ENCODE results near the gene PDE7B. TPM values are rescaled to one million over a fixed set of nuclear protein-coding genes. Genes with fewer than 3 reads are reported as not detected.

Gene PDE7B
- polyA plus RNA-seq, 10 donors = 5.8 to 11.3 (median 7.7) TPM

GRCh38 chr6:135983718-135984343, 132.3 kb downstream of the PDE7B start:
- DNase-seq = peak in 1 of 3 donors; percentile 12

GRCh38 chr6:135985471-135985870, 134.0 kb downstream of the PDE7B start:
- peak in 1 of 3 donors; percentile 54 for DNase-seq

- no peak for DNase-seq
These were observed 135.7 kb downstream of the PDE7B start for GRCh38 chr6:135987226-135987625.

- no peak for DNase-seq
These were observed 138.9 kb downstream of the PDE7B start for GRCh38 chr6:135990439-135990838.

GRCh38 chr6:135990855-135991464, 139.5 kb downstream of the PDE7B start:
- no peak for DNase-seq

GRCh38 chr6:135992739-135993138, 141.2 kb downstream of the PDE7B start:
- DNase-seq = no peak

GRCh38 chr6:135993361-135993760, 141.9 kb downstream of the PDE7B start:
- no peak for DNase-seq

GRCh38 chr6:135994857-135995544, 143.5 kb downstream of the PDE7B start:
- peak in 1 of 3 donors; percentile 58 for DNase-seq

- no peak for DNase-seq
These were observed 144.0 kb downstream of the PDE7B start for GRCh38 chr6:135995545-135995898.

GRCh38 chr6:135996668-135997067, 145.2 kb downstream of the PDE7B start:
- no peak for DNase-seq

- no peak for DNase-seq
These were observed 147.9 kb downstream of the PDE7B start for GRCh38 chr6:135999393-135999792.

GRCh38 chr6:136007345-136007744, 155.8 kb downstream of the PDE7B start:
- no peak for DNase-seq

GRCh38 chr6:136011475-136011874, 160.0 kb downstream of the PDE7B start:
- no peak for DNase-seq

- peak in 2 of 3 donors; percentile 26 to 86 for DNase-seq
These were observed 160.8 kb downstream of the PDE7B start for GRCh38 chr6:136012198-136012887.

GRCh38 chr6:136012943-136013342, 161.4 kb downstream of the PDE7B start:
- DNase-seq = peak in 1 of 3 donors; percentile 39

- peak in 2 of 3 donors; percentile 78 to 99 for DNase-seq
These were observed 163.2 kb downstream of the PDE7B start for GRCh38 chr6:136014454-136015437.

GRCh38 chr6:136015531-136015930, 164.0 kb downstream of the PDE7B start:
- DNase-seq = peak in 1 of 3 donors; percentile 55

- DNase-seq = peak in 1 of 3 donors; percentile 36
These were observed 165.0 kb downstream of the PDE7B start for GRCh38 chr6:136016228-136017225.

- DNase-seq = no peak
These were observed 169.2 kb downstream of the PDE7B start for GRCh38 chr6:136020691-136021090.
